ENCODE measurements around the gene MAGI1. TPM values are rescaled to one million over a fixed set of nuclear protein-coding genes. Genes with fewer than 3 reads are reported as not detected.
A peak's percentile ranks its signal among the peaks of the same experiment; 100 is the strongest.

MAGI1 gene
- polyA plus RNA-seq, 1 of the 3 experiments (the other 2 are of a cell fraction), result 10.3 TPM

GRCh38 chr3:65806600-65806999 is 232.1 kb downstream of the MAGI1 start:
- Histone ChIP-seq H3F3A (replicated peaks; ENCODE audit: insufficient read depth) (no peaks in the 10 kb centered on the region), H3K9ac (no peak overlapping the region), H3K9me2 (no peaks in the 10 kb centered on the region), H3K4me1 (ENCODE audit: control insufficient read depth in 1 of 2, insufficient read depth in 2 of 2, low read depth in 1 of 2, low read length in 1 of 2) (peaks cover 0 to 6% of the 10 kb centered on the region in 2 experiments; a peak in 1 of 4 replicates), H3K4me3 (ENCODE audit: low read depth in 2 of 2, low read length in 1 of 2) (no peak overlapping the region), H3K4me2 (no peak overlapping the region), H3K36me3 (replicated peaks in 1 of 2; ENCODE audit: control insufficient read depth in 1 of 2, insufficient read depth in 2 of 2, low read length in 1 of 2) (peaks cover 0 to 8% of the 10 kb centered on the region in 2 experiments), H3K27ac (ENCODE audit: low read depth in 2 of 2, low read length in 1 of 2) (no peak overlapping the region), H3K79me2 (ENCODE audit: insufficient read depth) (peaks cover 30% of the 10 kb centered on the region; the same call in 1 of the 2 replicates), H2AFZ (ENCODE audit: low read depth) (no peak overlapping the region), H3K9me3 (0 out of 2 replicates have a peak, but pooled peaks cover 7% of the 10 kb centered on the region), H3K27me3 (ENCODE audit: insufficient read depth) (no peaks in the 10 kb centered on the region), H4K20me1 (ENCODE audit: insufficient read depth) (no peaks in the 10 kb centered on the region; the same call in 1 of the 2 replicates)
- TF ChIP-seq FOSL2 (IDR thresholded peaks at IDR 0.05; ENCODE audit: borderline replicate concordance, low read depth) (no peak), POLR2AphosphoS5 (IDR thresholded peaks at IDR 0.05; ENCODE audit: low read depth, low read length) (no peak), RAD21 (IDR thresholded peaks at IDR 0.05; ENCODE audit: low read length) (peak; percentile 29)
- POLR2A ChIA-PET, result no interaction called here
- WGBS (ENCODE audit: low lambda C conversion rate), result 92% methylated on average over 1 of the region's 1 CpG
- CTCF ChIA-PET, result no interaction called here
- DNase-seq, result no peak

GRCh38 chr3:65796676-65797075 is 242.0 kb downstream of the MAGI1 start:
- no peak overlapping the region for H2AFZ ChIP-seq (ENCODE audit: low read depth)
- H3K4me2 ChIP-seq, result no peak overlapping the region
- peaks cover 13% of the 10 kb centered on the region; the same call in 1 of the 2 replicates for H3K79me2 ChIP-seq (ENCODE audit: insufficient read depth)
- no peaks in the 10 kb centered on the region for H3K9me3 ChIP-seq
- WGBS (ENCODE audit: low lambda C conversion rate), result 95% methylated on average over 4 of the region's 4 CpGs
- no peak overlapping the region for H3K4me3 ChIP-seq (ENCODE audit: low read depth in 2 of 2, low read length in 1 of 2)
- no peaks in the 10 kb centered on the region for H4K20me1 ChIP-seq (ENCODE audit: insufficient read depth)
- H3K9me2 ChIP-seq, result no peaks in the 10 kb centered on the region
- CTCF ChIA-PET, result interaction anchor here (0.7 to 1.0 kb wide), 2 partner anchors 35 to 343 kb away, joined by 3 to 5 read pairs; no protein-coding TSS in a partner anchor
- no peaks in the 10 kb centered on the region for H3K27me3 ChIP-seq (ENCODE audit: insufficient read depth)
- DNase-seq, result no peak
- no peak overlapping the region for H3K27ac ChIP-seq (ENCODE audit: low read depth in 2 of 2, low read length in 1 of 2)
- TF ChIP-seq YY1 (IDR thresholded peaks at IDR 0.05; ENCODE audit: low read depth), result no peak
- no peak for TF ChIP-seq REST (IDR thresholded peaks at IDR 0.05; ENCODE audit: low read depth, low read length)
- TF ChIP-seq GATA2 (CRISPR knock-in tag; IDR thresholded peaks at IDR 0.05), result no peak
- TF ChIP-seq MXI1 (IDR thresholded peaks at IDR 0.05; ENCODE audit: low read depth, low read length), result no peak
- TF ChIP-seq FOXM1 (IDR thresholded peaks at IDR 0.05; ENCODE audit: low read depth), result no peak
- H3K36me3 ChIP-seq (replicated peaks in 1 of 2; ENCODE audit: control insufficient read depth in 1 of 2, insufficient read depth in 2 of 2, low read length in 1 of 2), result no peaks in the 10 kb centered on the region
- H3K4me1 ChIP-seq (ENCODE audit: control insufficient read depth in 1 of 2, insufficient read depth in 2 of 2, low read depth in 1 of 2, low read length in 1 of 2), result no peaks in the 10 kb centered on the region
- no peaks in the 10 kb centered on the region for H3F3A ChIP-seq (replicated peaks; ENCODE audit: insufficient read depth)
- POLR2A ChIA-PET, result no interaction called here
- no peak overlapping the region for H3K9ac ChIP-seq

GRCh38 chr3:65795166-65795565 is 243.6 kb downstream of the MAGI1 start:
- WGBS (ENCODE audit: low lambda C conversion rate), result 97% methylated on average over 2 of the region's 2 CpGs
- no peak for TF ChIP-seq SMC3 (IDR thresholded peaks at IDR 0.05; ENCODE audit: low read depth, low read length)
- TF ChIP-seq TCF12 (IDR thresholded peaks at IDR 0.05), result no peak
- no peak for TF ChIP-seq CTCF (IDR thresholded peaks at IDR 0.05)
- TF ChIP-seq POLR2AphosphoS5 (IDR thresholded peaks at IDR 0.05; ENCODE audit: low read depth, low read length), result no peak
- no peak for TF ChIP-seq MXI1 (IDR thresholded peaks at IDR 0.05; ENCODE audit: low read depth, low read length)
- no peak overlapping the region for H3K4me2 ChIP-seq
- H3K4me3 ChIP-seq (ENCODE audit: low read depth in 2 of 2, low read length in 1 of 2), result no peak overlapping the region
- H3K4me1 ChIP-seq (ENCODE audit: control insufficient read depth in 1 of 2, insufficient read depth in 2 of 2, low read depth in 1 of 2, low read length in 1 of 2), result no peaks in the 10 kb centered on the region
- ChIA-PET CTCF (no interaction called here), POLR2A (no interaction called here)
- H3K79me2 ChIP-seq (ENCODE audit: insufficient read depth), result peaks cover 10% of the 10 kb centered on the region; the same call in 1 of the 2 replicates
- no peaks in the 10 kb centered on the region for H3F3A ChIP-seq (replicated peaks; ENCODE audit: insufficient read depth)
- H3K9me3 ChIP-seq, result no peaks in the 10 kb centered on the region
- H3K9me2 ChIP-seq, result no peaks in the 10 kb centered on the region
- H2AFZ ChIP-seq (ENCODE audit: low read depth), result no peak overlapping the region
- H3K27me3 ChIP-seq (ENCODE audit: insufficient read depth), result no peaks in the 10 kb centered on the region
- DNase-seq, result no peak
- no peaks in the 10 kb centered on the region for H4K20me1 ChIP-seq (ENCODE audit: insufficient read depth)
- H3K9ac ChIP-seq, result no peak overlapping the region
- no peak overlapping the region for H3K27ac ChIP-seq (ENCODE audit: low read depth in 2 of 2, low read length in 1 of 2)
- no peaks in the 10 kb centered on the region for H3K36me3 ChIP-seq (replicated peaks in 1 of 2; ENCODE audit: control insufficient read depth in 1 of 2, insufficient read depth in 2 of 2, low read length in 1 of 2)

All from SK-N-SH (cell line).